DMS153 treated with DMSO at 0.1 percent for 48 hours (cell line): ENCODE results near the gene KRTAP4-16.
"Not testable (repeated sequence)": the region's sequence is repeated elsewhere in the genome, so short reads cannot be mapped to it uniquely, and the experiment has no call there.

Experiments
- DNase-seq: peaks from one replicate; lab custom pipeline; 2025; ENCODE audit not compliant: unreplicated experiment; lab: John Stamatoyannopoulos, UW

KRTAP4-16 gene

DNA sequence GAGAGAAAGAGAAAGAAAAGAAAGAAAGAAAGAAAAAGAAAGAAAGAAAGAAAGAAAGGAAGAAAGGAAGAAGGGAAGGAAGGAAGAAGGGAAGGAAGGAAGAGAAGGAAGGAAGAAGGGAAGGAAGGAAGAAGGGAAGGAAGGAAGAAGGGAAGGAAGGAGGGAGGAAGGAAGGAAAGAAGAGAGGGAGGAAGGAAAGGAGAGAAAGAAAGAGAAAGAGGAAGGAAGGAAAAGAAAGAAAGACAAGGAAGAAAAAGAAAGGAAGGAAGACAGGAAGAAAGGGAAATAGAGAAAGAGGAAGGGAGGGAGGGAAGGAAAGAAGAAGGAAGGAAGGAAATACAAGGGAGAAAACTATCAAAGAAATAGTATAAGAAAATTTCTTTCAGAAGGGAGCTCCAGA lies 25.2 kb downstream of the KRTAP4-16 start:
- DNase-seq, result no peak

DNA sequence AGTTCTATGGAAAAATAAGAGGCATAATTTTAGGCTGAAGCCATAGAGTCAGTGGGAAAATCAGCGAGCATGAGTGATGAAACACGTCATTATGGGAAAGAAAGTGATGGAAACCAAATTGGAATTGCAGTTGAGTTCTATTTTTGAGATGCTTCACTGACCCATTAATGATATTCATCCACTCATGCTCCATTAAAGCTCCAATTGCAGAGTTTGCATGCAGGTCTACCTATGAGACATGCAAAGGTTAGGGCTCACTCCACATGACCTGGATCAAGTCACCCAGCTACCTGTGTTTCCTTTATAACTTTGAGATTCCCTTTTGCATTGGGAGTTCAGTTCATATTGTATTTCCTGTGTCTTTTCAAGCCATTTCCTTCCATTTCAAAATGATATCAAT lies 28.3 kb downstream of the KRTAP4-16 start:
- DNase-seq, result no peak

DNA sequence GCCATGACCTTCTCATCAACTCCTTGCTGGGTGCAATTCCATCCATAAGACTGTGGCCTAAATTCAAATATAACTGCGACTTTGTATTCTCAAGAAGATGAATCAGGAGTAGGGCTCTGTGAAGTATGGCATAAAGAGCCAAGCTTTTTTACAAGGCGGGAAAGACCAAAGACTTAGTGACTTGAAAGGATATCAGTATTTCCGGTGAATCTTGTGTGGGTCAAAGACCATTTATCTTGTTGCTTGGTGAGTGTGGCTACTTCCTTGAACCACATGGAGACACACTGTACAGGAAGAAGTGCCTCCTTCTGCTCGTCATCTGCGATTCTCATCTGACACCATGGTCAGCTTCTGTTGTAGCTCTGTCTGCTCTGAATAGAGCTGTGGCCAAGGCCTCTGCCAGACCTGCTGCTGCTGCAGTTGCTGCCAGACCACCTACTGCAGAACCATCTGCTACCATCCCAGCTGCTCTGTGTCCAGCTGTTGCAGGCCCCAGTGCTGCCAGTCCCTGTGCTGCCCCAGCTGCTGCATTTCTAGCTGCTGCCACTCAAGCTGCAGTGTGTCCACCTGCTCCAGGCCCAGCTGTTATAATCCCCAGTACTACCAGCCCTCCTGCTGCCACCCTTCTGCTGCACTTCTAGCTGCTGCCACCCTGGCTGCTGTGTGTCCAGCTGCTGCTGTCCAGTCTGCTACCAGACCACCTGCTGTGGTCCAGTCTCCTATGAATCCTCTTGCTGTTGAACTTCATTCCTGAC lies 30.2 kb downstream of the KRTAP4-16 start:
- no peak for DNase-seq

DNA sequence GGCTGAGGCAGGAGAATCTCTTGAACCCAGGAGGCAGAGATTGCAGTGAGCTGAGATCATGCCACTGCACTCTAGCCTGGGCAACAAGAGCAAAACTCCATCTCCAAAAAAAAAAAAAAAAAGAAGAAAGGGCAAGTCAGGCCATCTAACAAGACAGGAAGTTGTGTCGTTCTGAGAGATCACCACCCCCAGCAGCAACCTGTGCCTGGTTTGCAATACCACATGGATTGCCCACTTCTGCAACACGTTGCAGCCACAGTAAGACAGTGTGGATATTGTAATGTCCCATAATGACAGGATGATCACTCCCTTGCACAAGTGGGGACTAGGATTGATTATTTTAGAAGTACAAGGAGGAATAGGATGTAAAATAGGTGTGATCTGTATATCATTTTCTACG lies 33.0 kb downstream of the KRTAP4-16 start:
- no peak for DNase-seq

DNA sequence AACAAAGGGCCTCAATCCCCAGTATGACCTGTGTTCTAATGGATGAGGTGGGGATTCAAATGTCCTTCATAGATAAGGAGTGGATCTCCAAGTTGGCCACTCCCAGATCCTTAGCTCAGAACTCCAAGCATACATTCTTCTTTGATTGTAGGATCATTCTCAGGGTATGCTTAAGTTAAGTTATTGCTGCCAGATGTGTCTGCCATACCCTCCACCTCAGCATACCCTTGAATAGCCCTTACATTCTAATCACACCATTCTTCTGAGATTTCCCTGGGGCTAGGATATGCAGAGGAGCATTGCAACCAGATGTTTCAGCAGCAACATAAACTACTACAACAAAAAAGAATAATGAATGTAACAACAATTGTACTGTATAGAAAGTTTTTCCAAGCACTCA lies 34.7 kb downstream of the KRTAP4-16 start:
- no peak for DNase-seq

DNA sequence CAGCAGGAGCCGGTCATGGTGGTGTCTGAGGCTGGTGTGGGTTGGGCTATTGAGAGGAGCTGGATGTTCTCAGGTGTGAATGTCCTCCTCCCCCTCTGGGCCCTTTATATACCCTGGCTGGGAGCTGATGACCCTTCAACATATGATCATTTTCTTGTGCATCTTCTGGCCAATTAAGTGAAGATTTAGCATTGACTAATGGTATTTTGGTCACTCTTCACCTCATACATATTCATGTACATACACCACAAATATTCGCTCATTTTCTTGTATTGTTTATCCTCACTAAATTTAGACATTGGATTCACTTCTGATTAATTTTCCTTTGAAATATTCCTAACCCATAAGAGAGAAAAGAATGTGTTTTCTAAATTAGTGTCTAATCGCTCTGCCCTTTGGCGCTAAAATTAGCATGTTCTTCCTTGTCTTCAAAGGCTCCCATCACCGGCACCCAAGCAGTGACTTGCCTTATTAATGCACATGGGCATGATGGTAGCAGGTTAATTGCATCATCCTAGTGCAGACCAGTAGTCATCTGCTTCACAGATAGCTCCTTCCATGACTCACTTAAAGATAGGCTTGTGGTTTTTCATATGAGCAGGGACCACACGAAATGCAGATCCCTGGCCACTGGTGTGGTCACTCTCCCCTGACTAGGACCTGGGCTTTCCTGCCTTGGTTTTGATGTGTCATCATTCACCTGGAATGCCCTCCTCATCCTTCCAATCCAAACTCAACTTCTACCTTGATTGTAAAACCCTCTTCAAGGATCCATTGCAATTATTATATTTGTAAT lies 36.0 kb downstream of the KRTAP4-16 start, which contains the start of gene KRTAP2-4:
TSS of gene KRTAP2-4 (minus strand) at position 51 of the 796 bp plus-strand sequence. CDS start at position 17, 34 bp downstream.
- DNase-seq, result no peak

DNA sequence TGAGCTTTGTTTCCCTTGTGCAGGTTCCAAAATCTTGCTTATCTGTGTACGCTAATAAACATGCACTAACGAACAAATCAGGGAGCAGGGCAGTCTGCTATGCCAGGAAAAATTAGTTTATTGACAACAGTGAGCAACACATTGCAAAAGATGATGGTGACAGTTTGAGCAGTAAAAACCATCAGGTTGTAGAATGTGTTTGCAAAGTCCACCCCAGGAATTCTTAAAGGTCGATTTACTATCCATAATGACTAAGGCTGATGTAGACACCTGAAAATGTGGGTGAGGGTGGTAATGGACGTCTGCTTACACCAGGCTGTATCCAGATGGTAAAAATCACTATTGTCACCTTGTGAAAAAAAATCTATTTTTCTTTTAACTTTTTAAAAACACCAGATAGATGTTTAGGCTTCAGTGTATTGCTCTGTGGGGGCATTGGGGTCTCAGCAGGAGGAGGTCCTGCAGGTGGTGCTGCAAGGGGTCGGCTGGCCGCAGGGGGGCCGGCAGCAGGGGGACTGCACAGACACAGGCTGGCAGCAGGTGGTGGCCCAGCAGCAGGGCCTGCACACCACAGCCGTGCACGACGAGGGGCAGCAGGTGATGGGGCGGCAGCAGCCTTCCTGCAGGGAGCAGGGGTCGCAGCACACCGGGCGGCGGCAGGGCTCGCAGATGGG lies 36.9 kb downstream of the KRTAP4-16 start:
- not testable (repeated sequence) for DNase-seq

DNA sequence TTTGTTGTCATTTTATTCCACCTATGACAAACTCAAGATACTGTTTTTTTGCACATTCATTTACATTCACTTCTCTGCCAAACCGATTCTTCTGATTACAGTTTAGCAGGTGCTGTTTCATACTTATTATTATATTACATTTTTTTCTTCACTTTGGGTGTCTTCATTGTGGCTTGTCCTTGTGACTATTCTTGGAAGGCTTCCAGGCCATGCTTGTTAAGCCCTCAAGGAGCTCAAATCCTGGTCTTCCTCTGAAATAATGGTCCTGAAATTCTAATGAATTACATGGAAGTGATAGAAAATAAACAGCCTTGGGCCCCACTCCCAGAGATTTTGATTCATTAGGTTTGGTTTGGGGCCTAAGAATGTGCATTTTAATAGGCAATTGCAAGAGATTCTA lies 37.7 kb downstream of the KRTAP4-16 start:
- no peak for DNase-seq

DNA sequence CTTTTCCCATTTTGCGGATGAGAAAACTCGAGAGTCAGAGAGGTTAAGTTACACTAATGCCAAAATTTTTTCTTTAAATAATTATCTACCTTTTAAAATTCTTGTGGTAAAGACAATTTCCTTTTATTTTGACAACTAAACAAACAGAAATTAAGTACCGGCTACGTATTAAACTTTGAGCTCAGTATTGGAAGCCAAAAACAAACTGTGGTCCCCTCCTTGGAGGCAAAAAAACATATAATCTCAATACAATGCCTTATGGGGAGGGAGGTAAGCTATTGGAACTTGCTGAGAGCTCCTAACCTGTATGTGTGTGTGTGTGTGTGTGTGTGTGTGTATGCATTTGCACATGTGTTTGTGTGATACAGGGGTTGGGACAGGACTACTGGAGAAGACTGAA lies 38.6 kb downstream of the KRTAP4-16 start:
- no peak for DNase-seq

DNA sequence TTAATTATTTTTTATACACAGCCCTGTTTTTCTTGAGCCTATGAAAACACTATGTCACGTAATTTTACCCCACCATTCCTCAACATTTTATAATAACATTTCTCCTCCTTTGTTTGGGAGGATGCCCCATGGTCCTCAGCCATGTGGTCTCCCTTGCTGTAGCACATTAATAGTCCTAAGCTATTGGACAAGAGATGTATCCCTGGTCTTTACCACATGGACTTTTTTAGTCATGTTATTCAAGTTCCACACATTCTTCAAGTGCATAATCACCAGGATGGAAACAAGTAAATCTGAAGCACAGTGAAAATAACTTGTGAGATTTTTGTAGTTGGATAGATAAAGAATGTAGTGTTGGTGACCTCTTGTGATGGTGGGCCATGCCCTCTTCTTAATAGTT lies 40.0 kb downstream of the KRTAP4-16 start:
- no peak for DNase-seq

DNA sequence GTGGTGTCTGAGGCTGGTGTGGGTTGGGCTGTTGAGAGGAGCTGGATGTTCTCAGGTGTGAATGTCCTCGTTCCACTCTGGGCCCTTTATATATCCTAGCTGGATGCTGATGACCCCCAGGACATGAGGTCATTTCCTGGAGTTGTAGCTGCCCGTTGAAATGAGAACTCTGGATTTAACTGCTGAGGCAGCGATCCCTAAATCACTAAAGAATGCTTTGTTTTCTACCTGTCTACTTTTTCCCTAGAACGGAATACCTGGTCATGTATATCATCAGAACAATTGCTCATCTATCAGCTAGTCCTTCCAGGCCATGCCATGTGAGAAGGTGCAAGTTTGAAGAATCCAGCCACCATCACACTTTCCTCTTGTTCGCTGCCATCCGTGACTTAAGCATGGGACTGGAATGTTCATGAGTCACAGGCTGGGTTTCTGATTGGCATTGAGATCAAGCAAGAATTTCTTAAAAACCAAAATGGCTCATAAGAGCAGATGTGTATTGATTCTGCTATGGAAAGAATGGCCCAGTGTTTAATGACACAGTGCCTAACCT lies 41.9 kb downstream of the KRTAP4-16 start, which contains the start of gene KRTAP2-3:
TSS of gene KRTAP2-3 (minus strand) at position 63 of the 553 bp plus-strand sequence. CDS start 64 bp downstream, outside the sequence.
- DNase-seq, result no peak

DNA sequence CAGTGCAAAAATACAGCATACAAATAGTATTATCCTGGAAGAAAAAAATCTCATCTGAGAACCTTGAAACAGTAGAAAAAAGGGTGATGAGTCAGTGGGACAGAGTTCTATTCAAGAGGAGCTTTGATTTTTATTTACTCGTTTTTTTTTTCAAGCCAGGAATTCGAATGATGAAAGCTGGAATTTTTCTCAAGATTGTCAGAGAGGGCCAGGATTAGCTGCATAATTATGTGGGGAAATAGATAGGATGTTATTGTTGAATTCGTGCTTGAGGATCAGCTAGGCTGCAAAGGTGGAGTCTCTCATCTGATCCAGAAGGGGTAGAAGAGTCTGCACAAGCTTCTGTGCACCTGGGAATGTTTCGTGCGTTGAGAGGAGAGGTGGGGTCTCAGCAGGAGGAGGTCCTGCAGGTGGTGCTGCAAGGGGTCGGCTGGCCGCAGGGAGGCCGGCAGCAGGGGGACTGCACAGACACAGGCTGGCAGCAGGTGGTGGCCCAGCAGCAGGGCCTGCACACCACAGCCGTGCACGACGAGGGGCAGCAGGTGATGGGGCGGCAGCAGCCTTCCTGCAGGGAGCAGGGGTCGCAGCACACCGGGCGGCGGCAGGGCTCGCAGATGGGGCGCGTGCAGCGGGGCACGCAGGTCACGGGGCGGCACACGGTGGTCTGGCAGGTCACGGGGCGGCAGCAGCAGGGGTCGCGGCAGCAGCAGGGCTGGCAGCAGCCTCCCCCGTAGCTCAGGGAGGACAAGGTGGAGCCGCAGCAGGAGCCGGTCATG lies 42.5 kb downstream of the KRTAP4-16 start:
- DNase-seq, result not testable (repeated sequence)

DNA sequence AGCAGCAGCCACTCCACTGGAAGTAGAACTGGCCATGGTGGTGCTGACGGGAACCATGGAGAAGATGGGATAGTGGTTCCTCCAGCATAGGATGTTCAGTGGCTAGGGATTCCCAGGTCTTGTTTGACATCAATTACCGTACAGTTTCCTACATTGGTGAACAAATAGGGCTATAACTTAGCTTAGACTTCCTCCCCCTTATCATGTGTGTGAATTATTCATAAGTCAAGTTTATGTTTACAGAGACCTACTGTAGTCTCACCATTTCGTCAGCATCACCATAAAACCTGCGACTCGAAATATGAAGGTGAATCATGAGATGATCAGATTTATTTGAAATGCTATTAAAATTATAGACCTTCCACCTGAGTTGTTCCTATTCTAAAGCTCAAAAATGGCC lies 43.3 kb downstream of the KRTAP4-16 start:
- DNase-seq, result no peak

DNA sequence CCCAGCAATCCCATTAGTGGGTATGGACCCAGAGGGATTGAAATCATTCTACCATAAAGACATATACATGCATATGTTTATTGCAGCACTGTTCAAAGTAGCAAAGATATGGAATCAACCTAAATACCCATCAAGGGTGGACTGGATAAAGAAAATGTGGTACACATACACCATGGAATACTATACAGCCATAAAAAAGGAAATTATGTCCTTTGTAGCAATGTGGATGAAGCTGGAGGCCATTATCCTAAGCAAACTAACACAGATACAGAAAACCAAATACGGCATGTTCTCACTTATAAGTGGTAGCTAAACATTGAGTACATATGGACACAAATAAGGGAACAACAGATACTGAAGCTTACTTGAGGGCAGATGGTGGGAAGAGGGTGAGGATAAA lies 44.5 kb downstream of the KRTAP4-16 start:
- DNase-seq, result no peak

DNA sequence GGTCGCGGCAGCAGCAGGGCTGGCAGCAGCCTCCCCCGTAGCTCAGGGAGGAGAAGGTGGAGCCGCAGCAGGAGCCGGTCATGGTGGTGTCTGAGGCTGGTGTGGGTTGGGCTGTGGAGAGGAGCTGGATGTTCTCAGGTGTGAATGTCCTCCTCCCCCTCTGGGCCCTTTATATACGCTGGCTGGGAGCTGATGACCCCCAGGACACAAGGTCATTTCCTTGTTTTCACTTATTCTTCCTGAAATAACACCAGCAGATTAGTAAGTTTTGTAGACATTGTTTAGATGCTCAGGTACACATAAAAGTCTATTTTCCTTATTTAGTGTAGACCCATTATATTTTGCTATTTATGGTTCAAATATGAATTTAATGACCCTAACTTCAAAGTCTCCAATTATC lies 46.9 kb downstream of the KRTAP4-16 start, which contains the start of gene KRTAP2-2:
TSS of gene KRTAP2-2 (minus strand) at position 101 of the 400 bp plus-strand sequence. CDS start at position 82, 19 bp downstream.
- DNase-seq, result not testable (repeated sequence)

DNA sequence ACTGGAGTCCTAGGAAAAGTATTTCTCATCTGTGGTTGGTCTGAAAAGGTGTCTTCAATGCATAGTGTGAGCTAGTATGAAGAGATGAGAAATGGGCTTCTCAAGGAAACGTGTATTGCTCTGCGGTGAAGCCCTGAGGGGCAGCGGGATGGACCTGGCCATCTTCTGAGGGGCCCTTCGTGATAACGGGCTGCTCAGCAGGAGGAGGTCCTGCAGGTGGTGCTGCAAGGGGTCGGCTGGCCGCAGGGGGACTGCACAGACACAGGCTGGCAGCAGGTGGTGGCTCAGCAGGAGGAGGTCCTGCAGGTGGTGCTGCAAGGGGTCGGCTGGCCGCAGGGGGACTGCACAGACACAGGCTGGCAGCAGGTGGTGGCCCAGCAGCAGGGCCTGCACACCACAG lies 47.5 kb downstream of the KRTAP4-16 start:
- DNase-seq, result not testable (repeated sequence)

DNA sequence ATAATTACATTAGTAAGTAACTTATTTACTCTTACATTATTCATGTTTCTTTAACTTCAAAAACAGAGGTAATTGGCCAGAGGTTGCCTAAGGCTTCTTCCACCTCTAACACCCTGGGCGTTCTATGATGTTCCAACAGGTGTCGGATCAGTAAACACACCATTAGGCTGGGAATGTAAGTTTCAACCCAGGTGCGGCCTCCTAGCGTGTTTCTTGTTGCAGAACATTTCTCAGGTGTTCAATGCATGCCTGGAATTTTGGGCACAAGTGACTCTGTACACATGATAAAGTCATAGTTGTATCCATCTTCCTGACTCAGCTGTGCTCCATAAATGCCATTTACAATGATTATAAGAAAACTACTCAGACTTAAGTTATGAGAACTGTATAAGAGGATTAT lies 48.0 kb downstream of the KRTAP4-16 start:
- DNase-seq, result no peak

DNA sequence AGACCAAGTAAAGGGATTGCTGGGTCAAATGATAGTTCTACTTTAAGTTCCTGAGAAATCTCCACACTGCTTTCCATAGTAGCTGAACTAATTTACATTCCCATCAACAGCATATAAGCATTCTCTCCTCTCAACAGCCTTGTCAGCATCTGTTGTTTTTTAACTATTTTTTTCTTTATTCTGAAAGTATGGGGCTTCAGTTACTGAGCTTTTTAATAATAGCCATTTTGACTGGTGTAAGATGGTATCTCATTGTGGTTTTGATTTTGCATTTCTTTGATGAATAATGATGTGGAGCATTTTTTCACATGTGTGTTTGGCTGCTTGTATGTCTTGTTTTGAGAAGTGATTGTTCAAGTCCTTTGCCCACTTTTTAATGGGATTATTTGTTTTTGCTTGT lies 49.4 kb downstream of the KRTAP4-16 start:
- DNase-seq, result no peak
